ENCODE results near the gene MAU2.

DNA sequence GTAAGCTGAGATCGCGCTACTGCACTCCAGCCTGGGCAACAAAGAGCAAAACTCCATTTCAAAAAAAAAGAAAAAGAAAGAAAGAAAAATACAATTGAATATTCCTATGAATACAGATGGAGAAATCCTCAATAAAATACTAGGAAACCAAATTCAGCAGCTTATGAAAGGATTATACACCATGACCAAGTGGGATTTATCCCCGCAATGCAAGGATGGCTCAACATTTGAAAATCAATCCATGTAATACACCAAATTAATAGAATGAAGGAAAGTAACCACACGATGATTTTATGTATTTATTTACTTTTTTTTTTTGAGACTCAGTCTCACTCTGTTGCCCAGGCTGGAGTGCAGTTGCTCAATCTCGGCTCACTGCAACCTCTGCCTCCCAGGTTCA lies 28.0 kb upstream of the MAU2 start:
- no peak for TF ChIP-seq STAT3 (IDR thresholded peaks at IDR 0.05; ENCODE audit: low read depth, low read length)
- TF ChIP-seq, protein P1, sequence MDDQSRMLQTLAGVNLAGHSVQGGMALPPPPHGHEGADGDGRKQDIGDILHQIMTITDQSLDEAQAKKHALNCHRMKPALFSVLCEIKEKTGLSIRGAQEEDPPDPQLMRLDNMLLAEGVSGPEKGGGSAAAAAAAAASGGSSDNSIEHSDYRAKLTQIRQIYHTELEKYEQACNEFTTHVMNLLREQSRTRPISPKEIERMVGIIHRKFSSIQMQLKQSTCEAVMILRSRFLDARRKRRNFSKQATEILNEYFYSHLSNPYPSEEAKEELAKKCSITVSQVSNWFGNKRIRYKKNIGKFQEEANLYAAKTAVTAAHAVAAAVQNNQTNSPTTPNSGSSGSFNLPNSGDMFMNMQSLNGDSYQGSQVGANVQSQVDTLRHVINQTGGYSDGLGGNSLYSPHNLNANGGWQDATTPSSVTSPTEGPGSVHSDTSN (IDR thresholded peaks at IDR 0.05; ENCODE audit: insufficient replicate concordance, low read depth, low read length): no peak
